NCI-H1694 treated with DMSO at 0.1 percent for 48 hours (cell line): ENCODE results near the gene PTPN22.

ENCODE experiments used
- DNase-seq: peaks from one replicate; lab custom pipeline; 2025; lab: John Stamatoyannopoulos, UW

PTPN22 gene

DNA sequence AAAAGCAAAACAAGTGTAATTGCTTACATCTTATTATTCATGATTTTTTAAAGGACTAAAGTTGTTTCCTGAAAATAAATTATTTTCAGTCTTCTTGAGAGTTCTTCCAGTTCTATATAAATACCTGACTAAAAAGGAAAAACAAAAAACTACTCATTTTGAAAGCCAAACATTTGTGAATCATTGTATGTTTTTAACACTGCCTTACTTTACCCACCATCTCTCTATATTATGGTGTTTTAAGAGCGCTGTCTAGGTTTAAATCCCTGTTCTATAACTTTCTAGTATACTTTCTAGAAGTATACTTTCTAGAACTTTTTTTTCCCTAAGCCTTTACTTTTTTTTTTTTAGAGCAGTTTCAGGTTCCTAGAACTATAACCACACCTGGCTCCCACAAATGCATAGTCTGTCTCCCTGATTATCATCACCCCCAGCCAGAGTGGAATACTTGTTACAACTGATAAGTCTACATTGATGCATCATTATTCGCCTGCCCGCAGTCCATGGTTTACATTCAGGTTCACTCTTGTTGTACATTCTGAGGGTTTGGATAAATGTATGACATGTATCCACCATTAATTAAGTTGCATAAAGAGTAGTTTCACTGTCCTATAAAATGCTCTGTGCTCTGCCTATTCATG lies 69.0 kb downstream of the PTPN22 start:
- no peak for DNase-seq

- no peak for DNase-seq
These were observed 71.0 kb downstream of the PTPN22 start for GRCh38 chr1:113800487-113800886.

DNA sequence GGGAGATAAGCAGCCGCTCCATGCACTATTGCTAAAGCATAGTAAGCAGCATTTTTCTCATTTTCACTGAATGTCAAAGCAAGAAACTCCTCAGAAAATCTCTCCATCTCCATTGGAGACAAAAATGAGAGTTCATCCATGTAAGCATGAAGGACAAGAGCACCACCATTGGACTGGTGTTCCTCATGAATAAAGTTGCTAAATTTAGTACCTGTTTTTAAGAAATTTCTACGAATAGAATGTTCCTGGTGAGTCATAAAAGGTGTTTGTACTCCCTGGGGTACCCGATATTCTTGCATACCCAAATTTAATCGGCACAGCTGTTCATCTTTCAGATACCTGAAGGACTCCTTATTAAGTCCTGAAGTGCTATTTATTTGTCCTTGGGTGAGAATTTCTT lies 74.0 kb downstream of the PTPN22 start:
- no peak for DNase-seq

GRCh38 chr1:113793878-113794834 lies 77.4 kb downstream of the PTPN22 start:
- DNase-seq = no peak

DNA sequence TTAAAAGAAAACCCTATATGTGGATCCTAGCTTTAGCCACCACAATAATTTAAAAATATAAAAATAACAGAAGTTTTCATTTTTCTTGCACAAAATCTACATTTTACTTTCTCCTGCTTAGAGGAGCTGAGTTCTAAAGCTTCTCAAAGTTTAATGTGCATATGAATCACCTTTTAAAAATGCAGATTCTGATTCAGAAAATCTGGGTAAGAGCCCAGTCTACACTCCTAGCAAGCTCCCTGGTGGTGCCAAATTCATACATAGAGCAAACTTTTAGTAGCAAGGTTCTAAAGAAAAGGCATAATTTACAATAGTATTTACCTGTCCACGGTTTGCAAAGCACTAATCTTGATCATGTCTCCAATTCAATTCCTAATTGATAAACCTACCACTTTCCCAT lies 78.5 kb downstream of the PTPN22 start:
- no peak for DNase-seq

GRCh38 chr1:113792471-113792870 lies 79.0 kb downstream of the PTPN22 start:
- no peak for DNase-seq

DNA sequence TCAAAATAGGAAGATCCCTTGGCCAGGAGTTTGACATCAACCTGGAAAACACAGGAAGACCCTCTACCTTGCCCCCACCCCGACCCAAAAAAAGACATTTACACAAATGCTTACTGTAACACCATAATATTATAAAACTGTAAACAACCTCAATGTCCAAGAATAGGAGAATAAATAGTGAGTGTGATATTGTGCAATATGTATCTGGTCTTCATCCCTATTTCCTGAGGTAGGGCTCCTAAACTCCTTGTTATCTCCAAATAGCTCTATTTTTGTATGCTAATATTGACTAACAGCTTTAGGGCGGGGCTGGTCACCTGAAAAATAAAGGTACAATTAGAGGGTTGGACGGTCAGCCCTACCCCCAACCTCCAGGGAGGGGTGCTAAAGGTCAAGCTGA lies 82.7 kb downstream of the PTPN22 start:
- DNase-seq = no peak

DNA sequence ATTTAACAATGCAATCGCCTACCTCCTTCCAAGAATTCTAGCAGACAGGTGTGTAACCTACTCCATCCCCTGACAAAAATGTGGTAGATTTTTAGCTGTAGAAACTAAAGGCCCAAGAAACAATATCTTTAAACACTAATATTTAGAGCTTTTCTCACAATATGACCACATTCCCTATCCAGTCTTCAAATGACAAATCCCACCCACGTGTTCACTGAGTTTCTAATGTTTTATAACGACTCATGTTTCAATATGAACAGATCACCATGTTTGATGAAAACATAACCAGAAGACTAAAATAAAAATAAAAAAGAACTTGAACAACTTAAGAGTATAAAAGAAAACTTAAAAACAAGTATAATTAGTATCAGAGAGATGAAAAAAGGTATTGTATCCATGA lies 83.8 kb downstream of the PTPN22 start:
- DNase-seq = no peak

- DNase-seq = no peak
These were observed 85.4 kb downstream of the PTPN22 start for GRCh38 chr1:113786069-113786468.

- no peak for DNase-seq
These were observed 87.3 kb downstream of the PTPN22 start for GRCh38 chr1:113784104-113784779.

- no peak for DNase-seq
These were observed 88.0 kb downstream of the PTPN22 start for GRCh38 chr1:113783254-113784103.

DNA sequence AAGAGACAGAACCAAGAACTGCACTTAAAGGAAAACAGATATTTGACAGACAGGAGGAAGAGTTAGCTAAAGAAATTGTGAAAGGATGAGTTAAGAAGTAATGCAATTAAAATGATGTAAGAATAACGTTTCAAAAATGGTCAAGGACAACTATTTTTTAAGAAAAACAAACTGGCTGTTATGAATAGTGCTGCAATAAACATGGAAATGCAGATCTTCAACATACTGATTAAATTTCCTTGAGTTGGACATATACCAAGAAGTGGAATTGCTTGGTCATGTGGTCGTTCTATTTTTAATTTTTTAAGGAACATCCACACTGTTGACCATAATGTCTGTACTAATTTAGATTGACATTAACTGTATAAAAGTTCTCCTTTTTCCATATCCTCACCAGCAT lies 89.1 kb downstream of the PTPN22 start:
- DNase-seq = no peak

DNA sequence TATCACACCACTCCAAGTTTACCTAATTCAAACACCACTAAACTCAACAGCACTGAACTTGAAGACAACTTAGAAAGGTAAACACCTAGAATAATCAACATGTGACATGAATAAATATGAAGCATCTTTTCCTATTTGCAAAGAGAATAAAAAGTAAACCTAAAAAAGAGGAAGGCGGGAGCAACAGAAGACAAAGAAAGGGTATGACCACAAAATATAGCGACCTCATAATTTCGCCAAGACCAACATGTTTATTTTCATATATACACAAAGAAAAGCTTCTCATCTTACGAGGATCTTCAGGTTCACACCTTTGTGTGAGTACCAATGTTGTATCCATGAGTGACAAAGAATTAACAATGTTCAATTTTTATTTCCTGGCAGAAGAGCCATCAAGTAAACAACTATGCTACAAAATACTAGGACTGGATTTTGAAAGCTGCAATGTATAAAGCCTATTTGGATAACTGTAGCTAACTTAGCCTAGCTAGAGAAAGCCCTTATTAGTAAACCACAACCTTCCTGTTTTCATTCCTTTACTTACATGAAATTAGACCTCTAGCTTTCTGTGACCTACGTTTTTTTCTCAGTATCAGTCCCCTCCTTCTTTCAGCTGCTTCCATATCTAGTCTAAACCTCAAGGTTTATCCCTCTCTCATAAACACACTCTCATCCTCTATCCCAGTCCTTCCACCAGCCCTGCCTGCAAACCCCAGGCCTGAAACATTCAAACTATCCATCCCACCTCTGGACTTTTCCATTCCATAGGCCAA lies 91.0 kb downstream of the PTPN22 start:
- DNase-seq = no peak

GRCh38 chr1:113779542-113779941 lies 92.0 kb downstream of the PTPN22 start:
- no peak for DNase-seq

- no peak for DNase-seq
These were observed 94.0 kb downstream of the PTPN22 start for GRCh38 chr1:113777561-113777960.

- no peak for DNase-seq
These were observed 101.5 kb downstream of the PTPN22 start for GRCh38 chr1:113770031-113770430.

DNA sequence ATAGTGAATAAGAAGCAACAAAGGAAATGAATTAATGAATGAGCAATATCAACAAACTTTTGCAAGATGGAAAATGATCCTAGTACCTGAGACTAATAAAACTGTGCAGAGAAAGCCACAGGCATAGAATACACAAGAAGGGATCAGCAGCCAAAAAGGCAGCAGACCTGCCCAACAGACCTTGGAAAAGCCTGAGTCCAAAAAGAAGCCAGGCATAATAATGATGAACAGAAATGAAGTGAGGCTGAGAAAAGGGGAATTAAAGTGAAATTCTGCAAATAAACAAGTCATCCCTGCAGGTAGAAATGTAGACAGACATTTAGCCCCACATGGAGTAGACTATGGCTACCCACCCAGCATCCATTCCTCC lies 101.9 kb downstream of the PTPN22 start:
- DNase-seq = no peak

GRCh38 chr1:113768916-113769600 lies 102.5 kb downstream of the PTPN22 start:
- no peak for DNase-seq

GRCh38 chr1:113765306-113766230 lies 105.9 kb downstream of the PTPN22 start:
- DNase-seq = no peak
